ENCODE measurements around the gene TSPEAR. TPM values are rescaled to one million over a fixed set of nuclear protein-coding genes. Genes with fewer than 3 reads are reported as not detected.

The TSPEAR gene
- total RNA-seq, 6 experiments from 2014 or later = not detected

DNA sequence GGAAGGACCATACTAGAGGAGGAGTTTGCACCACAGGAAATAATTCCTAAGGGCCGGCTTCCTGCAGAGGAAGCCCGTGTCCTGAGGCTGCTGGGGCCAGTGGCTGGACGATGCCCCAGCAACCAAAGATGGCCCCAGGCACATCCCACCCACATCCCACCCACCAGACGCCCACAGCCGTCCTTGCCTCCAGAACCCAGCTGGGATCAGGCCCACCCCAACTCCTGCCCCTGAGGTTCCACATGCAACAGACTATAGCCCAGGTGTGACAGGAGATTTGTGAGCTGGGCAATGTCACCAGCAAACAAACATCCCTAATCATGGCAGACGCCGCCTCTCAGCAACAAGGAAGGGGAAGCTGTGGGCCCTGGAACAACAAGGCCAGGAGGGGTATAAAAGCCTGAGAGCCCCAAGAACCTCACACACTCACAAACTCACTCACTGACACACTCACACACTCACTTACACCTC, 84.7 kb downstream of the TSPEAR start, which contains the start of gene KRTAP10-9:
Gene KRTAP10-9 (plus strand): TSS at position 421 of the 471 bp plus-strand sequence. CDS start 79 bp downstream, outside the sequence.
- no CpG with 5 or more reads among the region's 7 CpGs for WGBS (ENCODE audit: insufficient coverage, low coverage, low lambda C conversion rate, missing lambda C conversion rate)
- intact Hi-C loops (cut with DNase I) = no loop called here
- H3K4me1 ChIP-seq = no peaks in the 10 kb centered on the region
- no peaks in the 10 kb centered on the region for H3K27me3 ChIP-seq
- no peak within 1 kb of the TSS for H3K4me3 ChIP-seq
- H3K27ac ChIP-seq = no peak within 1 kb of the TSS
- ATAC-seq = no peak
- H3K36me3 ChIP-seq = no peaks in the 10 kb centered on the region
- TF ChIP-seq, protein P1, sequence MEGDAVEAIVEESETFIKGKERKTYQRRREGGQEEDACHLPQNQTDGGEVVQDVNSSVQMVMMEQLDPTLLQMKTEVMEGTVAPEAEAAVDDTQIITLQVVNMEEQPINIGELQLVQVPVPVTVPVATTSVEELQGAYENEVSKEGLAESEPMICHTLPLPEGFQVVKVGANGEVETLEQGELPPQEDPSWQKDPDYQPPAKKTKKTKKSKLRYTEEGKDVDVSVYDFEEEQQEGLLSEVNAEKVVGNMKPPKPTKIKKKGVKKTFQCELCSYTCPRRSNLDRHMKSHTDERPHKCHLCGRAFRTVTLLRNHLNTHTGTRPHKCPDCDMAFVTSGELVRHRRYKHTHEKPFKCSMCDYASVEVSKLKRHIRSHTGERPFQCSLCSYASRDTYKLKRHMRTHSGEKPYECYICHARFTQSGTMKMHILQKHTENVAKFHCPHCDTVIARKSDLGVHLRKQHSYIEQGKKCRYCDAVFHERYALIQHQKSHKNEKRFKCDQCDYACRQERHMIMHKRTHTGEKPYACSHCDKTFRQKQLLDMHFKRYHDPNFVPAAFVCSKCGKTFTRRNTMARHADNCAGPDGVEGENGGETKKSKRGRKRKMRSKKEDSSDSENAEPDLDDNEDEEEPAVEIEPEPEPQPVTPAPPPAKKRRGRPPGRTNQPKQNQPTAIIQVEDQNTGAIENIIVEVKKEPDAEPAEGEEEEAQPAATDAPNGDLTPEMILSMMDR (IDR thresholded peaks at IDR 0.05) = no peak
- no peak for TF ChIP-seq POLR2A (IDR thresholded peaks at IDR 0.05)
- H3K9me3 ChIP-seq = peaks cover 0 to 4% (median 0%) of the 10 kb centered on the region in 4 donors
- no peak for DNase-seq

- DNase-seq (no peak), ATAC-seq (no peak)
- H3K4me1 ChIP-seq = no peaks in the 10 kb centered on the region
- no peaks in the 10 kb centered on the region for H3K27me3 ChIP-seq
- no peak overlapping the region for H3K27ac ChIP-seq
- intact Hi-C loops (cut with DNase I) = no loop called here
- no peaks in the 10 kb centered on the region for H3K36me3 ChIP-seq
- WGBS (ENCODE audit: insufficient coverage, low coverage, low lambda C conversion rate, missing lambda C conversion rate) = 81% methylated on average over 2 of the region's 10 CpGs
- TF ChIP-seq POLR2A (IDR thresholded peaks at IDR 0.05) = no peak
- TF ChIP-seq, protein P1 (IDR thresholded peaks at IDR 0.05) = no peak
- peaks cover 0 to 3% (median 0%) of the 10 kb centered on the region in 4 donors for H3K9me3 ChIP-seq
- H3K4me3 ChIP-seq = no peak overlapping the region
Measured at GRCh38 chr21:44626262-44626661, 85.1 kb downstream of the TSPEAR start.

DNA sequence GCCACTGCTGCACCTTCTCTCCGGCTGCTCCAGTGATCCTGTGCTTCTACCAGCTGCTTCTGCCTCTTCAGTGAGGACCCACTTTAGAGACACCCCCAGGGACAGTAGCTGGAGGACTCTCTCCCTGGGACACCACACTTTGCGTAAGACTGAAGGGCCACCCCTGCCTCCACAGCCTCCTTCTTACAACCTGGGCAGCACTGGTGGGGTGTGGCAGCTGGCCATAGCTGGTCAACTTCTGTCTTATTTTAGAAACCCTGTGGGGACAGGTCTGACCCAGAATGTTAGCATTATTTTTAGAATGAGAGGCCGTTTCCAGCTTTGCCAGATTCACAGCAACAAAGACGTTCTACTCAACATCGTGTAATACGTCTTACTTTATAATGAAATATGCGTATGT, 85.6 kb downstream of the TSPEAR start:
- intact Hi-C loops (cut with DNase I) = no loop called here
- Histone ChIP-seq H3K36me3 (no peaks in the 10 kb centered on the region), H3K9me3 (no peaks in the 10 kb centered on the region), H3K4me3 (no peak overlapping the region), H3K27me3 (no peaks in the 10 kb centered on the region), H3K4me1 (no peaks in the 10 kb centered on the region), H3K27ac (no peak overlapping the region)
- TF ChIP-seq, protein P1 (IDR thresholded peaks at IDR 0.05) = no peak
- no peak for TF ChIP-seq POLR2A (IDR thresholded peaks at IDR 0.05)
- WGBS (ENCODE audit: insufficient coverage, low coverage, low lambda C conversion rate, missing lambda C conversion rate) = 73% methylated on average over 6 of the region's 7 CpGs
- DNase-seq = no peak
- no peak for ATAC-seq

GRCh38 chr21:44623575-44623974, 87.8 kb downstream of the TSPEAR start:
- no peak overlapping the region for H3K4me3 ChIP-seq
- DNase-seq (no peak), ATAC-seq (no peak)
- no peaks in the 10 kb centered on the region for H3K4me1 ChIP-seq
- no peaks in the 10 kb centered on the region for H3K36me3 ChIP-seq
- no peak for TF ChIP-seq POLR2A (IDR thresholded peaks at IDR 0.05)
- TF ChIP-seq, protein P1 (IDR thresholded peaks at IDR 0.05) = no peak
- no peaks in the 10 kb centered on the region for H3K27me3 ChIP-seq
- intact Hi-C loops (cut with DNase I) = no loop called here
- no peaks in the 10 kb centered on the region for H3K9me3 ChIP-seq
- no peak overlapping the region for H3K27ac ChIP-seq

- intact Hi-C loops (cut with DNase I) = no loop called here
- DNase-seq = no peak
- ATAC-seq = no peak
- Histone ChIP-seq H3K27ac (no peak overlapping the region), H3K4me3 (no peak overlapping the region), H3K9me3 (no peaks in the 10 kb centered on the region), H3K27me3 (no peaks in the 10 kb centered on the region), H3K36me3 (no peaks in the 10 kb centered on the region), H3K4me1 (no peaks in the 10 kb centered on the region)
- TF ChIP-seq POLR2A (IDR thresholded peaks at IDR 0.05) = no peak
- TF ChIP-seq, protein P1 (IDR thresholded peaks at IDR 0.05) = no peak
- WGBS (ENCODE audit: insufficient coverage, low coverage, low lambda C conversion rate, missing lambda C conversion rate) = 78% methylated on average over 6 of the region's 6 CpGs
Measured at GRCh38 chr21:44619886-44620285, 91.5 kb downstream of the TSPEAR start.

Data from right lobe of liver (tissue), 6 donors.